HPDE6-E6E7 (cell line): ENCODE data around the gene MTMR8.

ENCODE experiments used
- DNase-seq: peaks from one replicate; pipeline ENCODE4 v3.0.0; 2011; ENCODE audit warnings: missing footprints; ENCODE audit errors: extremely low spot score

MTMR8 gene

DNA sequence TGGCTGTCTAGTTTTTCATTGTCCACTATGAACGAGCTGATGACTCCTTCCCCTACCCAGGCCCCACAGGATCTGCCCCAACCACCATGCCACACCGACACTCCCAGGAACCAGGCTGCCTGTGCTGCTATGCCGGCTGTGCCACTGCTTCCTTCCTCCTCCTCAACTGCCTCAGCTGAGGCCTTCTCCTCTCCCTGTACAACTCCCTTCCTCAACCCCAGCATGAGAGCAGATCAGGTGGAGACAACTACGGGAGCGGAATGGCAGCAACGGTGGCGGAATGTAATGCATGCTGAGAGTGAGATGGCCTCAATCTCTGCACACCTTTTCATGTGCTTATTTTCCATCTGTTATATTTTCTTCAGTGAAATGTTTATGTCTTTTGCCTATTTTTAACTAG is 88.5 kb downstream of the MTMR8 start:
- DNase-seq = no peak

GRCh38 chrX:64291123-64291522 is 104.1 kb downstream of the MTMR8 start:
- no peak for DNase-seq

- DNase-seq = no peak
Measured at GRCh38 chrX:64265265-64265664, 130.0 kb downstream of the MTMR8 start.

- DNase-seq = no peak
Measured at GRCh38 chrX:64230123-64230970, 164.9 kb downstream of the MTMR8 start, which contains the start of gene ASB12. TSS of gene ASB12 (minus strand) at chrX:64230607. CDS start at chrX:64225650, 4,957 bp downstream.

- DNase-seq = no peak
Measured at GRCh38 chrX:64229154-64229553, 166.1 kb downstream of the MTMR8 start.
